Kidney (tissue), 14 donors: ENCODE data around the gene CABP1. TPM values are rescaled to one million over a fixed set of nuclear protein-coding genes. Genes with fewer than 3 reads are reported as not detected.
A peak's percentile ranks its signal among the peaks of the same experiment; 100 is the strongest.

Experiments used
- DNase-seq, 5 donors: peaks; one replicate each; pipeline ENCODE4 v3.0.0-alpha.2; 2013 to 2020
- FAIRE-seq: peaks from 2 replicates; lab custom pipeline; 2012; peaks lifted over from hg19 to GRCh38; lab: Jason Lieb, UNC
- H3K27ac ChIP-seq, 2 donors: one replicate each; pipeline ENCODE4 v1.7.0; 2013; ENCODE audit warnings: low read depth in 2 of 2, low read length in 2 of 2, inconsistent platforms in 1 of 2
- H3K27me3 ChIP-seq: one replicate; pipeline ENCODE4 v1.7.1; 2013; ENCODE audit warnings: low read length, inconsistent platforms; ENCODE audit not compliant: control insufficient read depth, insufficient read depth
- H3K36me3 ChIP-seq, 3 donors: one replicate each; pipeline versions ENCODE4 v1.7.0 to v1.7.1; 2013; ENCODE audit warnings: low read length in 3 of 3, control low read depth in 1 of 3, inconsistent platforms in 1 of 3; ENCODE audit not compliant: insufficient read depth in 3 of 3, control insufficient read depth in 2 of 3
- H3K4me1 ChIP-seq, 3 donors: one replicate each; pipeline versions ENCODE4 v1.7.0 to v1.7.1; 2013; ENCODE audit warnings: low read length in 3 of 3, inconsistent platforms in 1 of 3, low read depth in 1 of 3; ENCODE audit not compliant: control insufficient read depth in 2 of 3, insufficient read depth in 2 of 3
- H3K4me3 ChIP-seq, 3 donors: one replicate each; pipeline versions ENCODE4 v1.7.0 to v1.8.1; 2013; ENCODE audit warnings: low read length in 3 of 3, control low read depth in 1 of 3, inconsistent platforms in 1 of 3
- H3K9ac ChIP-seq, 3 donors: one replicate each; pipeline versions ENCODE4 v1.7.0 to v1.7.1; 2013; ENCODE audit warnings: low read length in 3 of 3, control low read depth in 1 of 3, inconsistent platforms in 1 of 3
- H3K9me3 ChIP-seq, 3 donors: one replicate each; pipeline versions ENCODE4 v1.7.0 to v1.7.1; 2013; ENCODE audit warnings: low read length in 3 of 3, control low read depth in 1 of 3, inconsistent platforms in 1 of 3; ENCODE audit not compliant: control insufficient read depth in 2 of 3, insufficient read depth in 1 of 3
- intact Hi-C: fragments of 100-400 bp; cut with DNase I; formaldehyde crosslinking; loops from one replicate; pipeline ENCODE4 v1.11.1; 2022
- polyA plus RNA-seq: library from polyadenylated mRNA; stranded (reverse); fragments of 350-450 nt; fragmentation: Illumina TruSeq; extraction: RNeasy Lipid Tissue Mini Kit (QIAGEN cat#74804); gene quantifications from one replicate; pipeline ENCODE4 v1.2.3, GENCODE V29; 2014; ENCODE audit warnings: low read depth, low replicate concordance; ENCODE audit not compliant: insufficient read depth
- total RNA-seq: library from RNA; stranded (reverse); fragmentation: NEBNext Ultra II Directional; extraction: Animal tissue kit (Norgen Biotek cat#: 25700); gene quantifications from one replicate; pipeline ENCODE4 v1.2.1, GENCODE V29; 2021
- TF ChIP-seq, protein P1 (sequence below): IDR thresholded peaks from 3 replicates; pipeline ENCODE4 v1.5.1; 2012; ENCODE audit warnings: mild to moderate bottlenecking, moderate library complexity, borderline replicate concordance; ENCODE audit not compliant: insufficient read depth; ENCODE audit errors: extremely low read depth
- donor health status: control.
- donor health status: control.
- donor health status: control.
- donor health status: control.
- donor health status: control.
- donor health status: DM: yes; HTN: yes; CAD: no.
- donor health status: Normal renal cell carcinoma (clear cell type).

CABP1 gene
- total and polyA plus RNA-seq, 2 donors from 2014 or later, result 2.0 to 24.1 TPM

- no peak for FAIRE-seq
- Histone ChIP-seq H3K36me3 (peaks cover 5 to 7% (median 5%) of the 10 kb centered on the region in 3 donors), H3K4me1 (peaks cover 9 to 32% (median 32%) of the 10 kb centered on the region in 3 donors), H3K27ac (peak overlapping the region; percentile 26 to 34), H3K9ac (peak overlapping the region in 1 of 3 donors; percentile 65), H3K4me3 (peak overlapping the region in 2 of 3 donors; percentile 91 to 93), H3K9me3 (no peaks in the 10 kb centered on the region), H3K27me3 (no peaks in the 10 kb centered on the region)
- DNase-seq, result no peak
- TF ChIP-seq, protein P1, sequence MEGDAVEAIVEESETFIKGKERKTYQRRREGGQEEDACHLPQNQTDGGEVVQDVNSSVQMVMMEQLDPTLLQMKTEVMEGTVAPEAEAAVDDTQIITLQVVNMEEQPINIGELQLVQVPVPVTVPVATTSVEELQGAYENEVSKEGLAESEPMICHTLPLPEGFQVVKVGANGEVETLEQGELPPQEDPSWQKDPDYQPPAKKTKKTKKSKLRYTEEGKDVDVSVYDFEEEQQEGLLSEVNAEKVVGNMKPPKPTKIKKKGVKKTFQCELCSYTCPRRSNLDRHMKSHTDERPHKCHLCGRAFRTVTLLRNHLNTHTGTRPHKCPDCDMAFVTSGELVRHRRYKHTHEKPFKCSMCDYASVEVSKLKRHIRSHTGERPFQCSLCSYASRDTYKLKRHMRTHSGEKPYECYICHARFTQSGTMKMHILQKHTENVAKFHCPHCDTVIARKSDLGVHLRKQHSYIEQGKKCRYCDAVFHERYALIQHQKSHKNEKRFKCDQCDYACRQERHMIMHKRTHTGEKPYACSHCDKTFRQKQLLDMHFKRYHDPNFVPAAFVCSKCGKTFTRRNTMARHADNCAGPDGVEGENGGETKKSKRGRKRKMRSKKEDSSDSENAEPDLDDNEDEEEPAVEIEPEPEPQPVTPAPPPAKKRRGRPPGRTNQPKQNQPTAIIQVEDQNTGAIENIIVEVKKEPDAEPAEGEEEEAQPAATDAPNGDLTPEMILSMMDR, result no peak
- intact Hi-C loops, result no loop called here
These were observed 49.1 kb downstream of the CABP1 start for GRCh38 chr12:120689397-120690082.

GRCh38 chr12:120690083-120690450, 49.6 kb downstream of the CABP1 start:
- intact Hi-C loops, result no loop called here
- no peak for DNase-seq
- no peak overlapping the region for H3K4me3 ChIP-seq
- H3K9ac ChIP-seq, result no peak overlapping the region
- H3K27ac ChIP-seq, result no peak overlapping the region
- TF ChIP-seq, protein P1, result no peak
- no peak for FAIRE-seq
- no peaks in the 10 kb centered on the region for H3K9me3 ChIP-seq
- H3K27me3 ChIP-seq, result no peaks in the 10 kb centered on the region
- H3K4me1 ChIP-seq, result peaks cover 9 to 32% (median 32%) of the 10 kb centered on the region in 3 donors
- peaks cover 9 to 13% (median 9%) of the 10 kb centered on the region in 3 donors for H3K36me3 ChIP-seq

- intact Hi-C loops, result no loop called here
- Histone ChIP-seq H3K4me1 (peaks cover 9 to 36% (median 32%) of the 10 kb centered on the region in 3 donors), H3K36me3 (peaks cover 11 to 18% (median 16%) of the 10 kb centered on the region in 3 donors), H3K4me3 (no peak overlapping the region), H3K9me3 (no peaks in the 10 kb centered on the region), H3K9ac (no peak overlapping the region), H3K27me3 (no peaks in the 10 kb centered on the region), H3K27ac (no peak overlapping the region)
- TF ChIP-seq, protein P1, result no peak
- no peak for DNase-seq
- FAIRE-seq, result no peak
These were observed 50.6 kb downstream of the CABP1 start for GRCh38 chr12:120690978-120691377.
